ENCODE measurements around the gene KIAA1549. TPM values are rescaled to one million over a fixed set of nuclear protein-coding genes. Genes with fewer than 3 reads are reported as not detected.

KIAA1549 gene
- total and polyA plus RNA-seq, 10 of the 15 experiments (the other 5 are each of a cell fraction or from before 2014, with no cell fraction given), result 0.02 to 0.82 (median 0.22) TPM

DNA sequence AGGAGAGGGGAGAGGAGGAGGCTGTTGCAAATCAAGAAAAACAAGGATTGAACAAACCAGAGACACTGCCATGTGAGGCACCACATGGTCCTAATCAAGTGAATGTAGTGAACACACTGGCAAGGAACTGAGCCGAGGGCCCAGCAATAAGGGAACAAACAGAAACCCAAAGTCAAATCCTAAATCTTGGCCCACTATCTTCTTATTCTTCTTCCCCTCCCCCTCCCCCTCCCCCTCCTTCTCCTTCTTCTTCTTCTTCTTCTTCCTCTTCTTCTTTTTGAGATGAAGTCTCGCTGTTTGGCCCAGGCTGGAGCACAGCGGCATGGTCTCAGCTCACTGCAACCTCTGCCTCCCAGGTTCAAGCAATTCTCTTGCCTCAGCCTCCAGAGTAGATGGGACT, 24.0 kb downstream of the KIAA1549 start:
- RAD21 ChIA-PET (ENCODE audit: unreplicated experiment), result no interaction called here
- SMC1A ChIA-PET (ENCODE audit: uncharacterized antibody, unreplicated experiment), result no interaction called here
- Histone ChIP-seq H3K27me3 (replicated peaks in 1 of 2; ENCODE audit: control insufficient read depth in 2 of 2, insufficient read depth in 2 of 2, low read length in 1 of 2) (no peaks in the 10 kb centered on the region), H3K27ac (ENCODE audit: control insufficient read depth, insufficient read depth) (no peak overlapping the region), H3K9ac (ENCODE audit: control insufficient read depth, insufficient read depth, low read length) (no peak overlapping the region), H4K20me1 (ENCODE audit: control insufficient read depth, insufficient read depth) (no peaks in the 10 kb centered on the region), H3K4me3 (no peak overlapping the region), H3K79me2 (ENCODE audit: control insufficient read depth, insufficient read depth, low read length) (no peaks in the 10 kb centered on the region), H2AFZ (ENCODE audit: control insufficient read depth, low read depth, low read length) (no peak overlapping the region), H3K4me2 (ENCODE audit: control insufficient read depth, insufficient read depth) (no peak overlapping the region), H3K4me1 (ENCODE audit: control insufficient read depth, insufficient read depth, low read length) (no peaks in the 10 kb centered on the region), H3K9me3 (replicated peaks; ENCODE audit: control insufficient read depth, insufficient read depth, low read length) (peaks cover 1% of the 10 kb centered on the region; the same call in 1 of the 3 replicates), H3K36me3 (ENCODE audit: control insufficient read depth in 2 of 2, insufficient read depth in 2 of 2, low read length in 1 of 2) (no peaks in the 10 kb centered on the region)
- POLR2A ChIA-PET, result no interaction called here
- WGBS (ENCODE audit: insufficient coverage, insufficient replicate concordance, low lambda C conversion rate, missing lambda C conversion rate), result 100% methylated on average over 1 of the region's 3 CpGs
- no peak for TF ChIP-seq TCF3 (IDR thresholded peaks at IDR 0.05; ENCODE audit: borderline replicate concordance, insufficient read depth, low read depth, low read length)
- TF ChIP-seq SMAD5 (IDR thresholded peaks at IDR 0.05; ENCODE audit: low read depth), result no peak
- no peak for TF ChIP-seq CBFB (IDR thresholded peaks at IDR 0.05; ENCODE audit: low read depth)
- no peak for TF ChIP-seq E2F8 (IDR thresholded peaks at IDR 0.05; ENCODE audit: low read depth, partially characterized antibody)
- TF ChIP-seq, protein P1, sequence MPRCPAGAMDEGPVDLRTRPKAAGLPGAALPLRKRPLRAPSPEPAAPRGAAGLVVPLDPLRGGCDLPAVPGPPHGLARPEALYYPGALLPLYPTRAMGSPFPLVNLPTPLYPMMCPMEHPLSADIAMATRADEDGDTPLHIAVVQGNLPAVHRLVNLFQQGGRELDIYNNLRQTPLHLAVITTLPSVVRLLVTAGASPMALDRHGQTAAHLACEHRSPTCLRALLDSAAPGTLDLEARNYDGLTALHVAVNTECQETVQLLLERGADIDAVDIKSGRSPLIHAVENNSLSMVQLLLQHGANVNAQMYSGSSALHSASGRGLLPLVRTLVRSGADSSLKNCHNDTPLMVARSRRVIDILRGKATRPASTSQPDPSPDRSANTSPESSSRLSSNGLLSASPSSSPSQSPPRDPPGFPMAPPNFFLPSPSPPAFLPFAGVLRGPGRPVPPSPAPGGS (IDR thresholded peaks at IDR 0.05; ENCODE audit: borderline replicate concordance, insufficient read depth, low read depth, low read length, poor library complexity, severe bottlenecking), result no peak
- TF ChIP-seq FOS (IDR thresholded peaks at IDR 0.05; ENCODE audit: borderline replicate concordance, extremely low read depth, insufficient read length), result no peak
- no peak for TF ChIP-seq FOXK2 (IDR thresholded peaks at IDR 0.05)
- no peak for TF ChIP-seq SP1 (IDR thresholded peaks at IDR 0.05; ENCODE audit: low read depth, low read length)
- TF ChIP-seq ZBTB40 (IDR thresholded peaks at IDR 0.05; ENCODE audit: borderline replicate concordance), result no peak
- TF ChIP-seq, protein P2, sequence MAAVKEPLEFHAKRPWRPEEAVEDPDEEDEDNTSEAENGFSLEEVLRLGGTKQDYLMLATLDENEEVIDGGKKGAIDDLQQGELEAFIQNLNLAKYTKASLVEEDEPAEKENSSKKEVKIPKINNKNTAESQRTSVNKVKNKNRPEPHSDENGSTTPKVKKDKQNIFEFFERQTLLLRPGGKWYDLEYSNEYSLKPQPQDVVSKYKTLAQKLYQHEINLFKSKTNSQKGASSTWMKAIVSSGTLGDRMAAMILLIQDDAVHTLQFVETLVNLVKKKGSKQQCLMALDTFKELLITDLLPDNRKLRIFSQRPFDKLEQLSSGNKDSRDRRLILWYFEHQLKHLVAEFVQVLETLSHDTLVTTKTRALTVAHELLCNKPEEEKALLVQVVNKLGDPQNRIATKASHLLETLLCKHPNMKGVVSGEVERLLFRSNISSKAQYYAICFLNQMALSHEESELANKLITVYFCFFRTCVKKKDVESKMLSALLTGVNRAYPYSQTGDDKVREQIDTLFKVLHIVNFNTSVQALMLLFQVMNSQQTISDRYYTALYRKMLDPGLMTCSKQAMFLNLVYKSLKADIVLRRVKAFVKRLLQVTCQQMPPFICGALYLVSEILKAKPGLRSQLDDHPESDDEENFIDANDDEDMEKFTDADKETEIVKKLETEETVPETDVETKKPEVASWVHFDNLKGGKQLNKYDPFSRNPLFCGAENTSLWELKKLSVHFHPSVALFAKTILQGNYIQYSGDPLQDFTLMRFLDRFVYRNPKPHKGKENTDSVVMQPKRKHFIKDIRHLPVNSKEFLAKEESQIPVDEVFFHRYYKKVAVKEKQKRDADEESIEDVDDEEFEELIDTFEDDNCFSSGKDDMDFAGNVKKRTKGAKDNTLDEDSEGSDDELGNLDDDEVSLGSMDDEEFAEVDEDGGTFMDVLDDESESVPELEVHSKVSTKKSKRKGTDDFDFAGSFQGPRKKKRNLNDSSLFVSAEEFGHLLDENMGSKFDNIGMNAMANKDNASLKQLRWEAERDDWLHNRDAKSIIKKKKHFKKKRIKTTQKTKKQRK (IDR thresholded peaks at IDR 0.05; ENCODE audit: low read depth, low read length), result no peak
- in situ Hi-C loops (cut with MboI), result no loop called here
- FAIRE-seq (no peak), DNase-seq (ENCODE audit: low read depth, low spot score) (no peak), ATAC-seq (no peak)
- CTCF ChIA-PET, result no interaction called here
- no TSS peak for BruUV-seq (replicated peaks)
- intact Hi-C loops (cut with micrococcal nuclease; ENCODE audit: unreplicated experiment), result no loop called here
